ENCODE results near the gene LRP5. TPM values are rescaled to one million over a fixed set of nuclear protein-coding genes. Genes with fewer than 3 reads are reported as not detected.

The LRP5 gene
- total RNA-seq, 1 experiment from 2014 or later, result 55.2 TPM

DNA sequence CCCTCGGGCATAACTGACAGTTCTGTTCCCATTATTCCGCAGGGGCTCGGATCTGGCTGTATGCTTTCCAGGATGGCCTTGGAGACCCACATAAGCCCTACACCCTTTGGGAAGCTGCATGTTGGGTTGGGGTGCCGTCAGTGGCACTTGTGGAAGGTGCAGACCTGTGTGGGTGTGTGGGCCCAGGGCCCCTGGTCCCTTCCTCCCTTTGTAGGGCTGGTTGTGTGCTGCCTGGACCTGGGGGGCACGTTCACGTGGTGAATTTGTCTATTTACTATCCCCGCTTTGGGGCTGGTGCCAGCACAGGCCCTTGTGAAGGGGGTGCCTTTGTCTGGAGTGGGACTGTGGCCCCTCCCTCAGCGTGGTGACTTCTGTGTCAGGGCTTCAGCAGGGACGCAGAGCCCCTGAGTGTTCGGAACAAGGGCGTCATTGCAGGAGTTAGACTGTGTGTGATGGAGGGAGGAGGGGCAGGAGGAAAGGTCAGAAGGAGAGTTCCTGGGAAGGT is 133.2 kb downstream of the LRP5 start (continued):
- TF ChIP-seq, protein P1, sequence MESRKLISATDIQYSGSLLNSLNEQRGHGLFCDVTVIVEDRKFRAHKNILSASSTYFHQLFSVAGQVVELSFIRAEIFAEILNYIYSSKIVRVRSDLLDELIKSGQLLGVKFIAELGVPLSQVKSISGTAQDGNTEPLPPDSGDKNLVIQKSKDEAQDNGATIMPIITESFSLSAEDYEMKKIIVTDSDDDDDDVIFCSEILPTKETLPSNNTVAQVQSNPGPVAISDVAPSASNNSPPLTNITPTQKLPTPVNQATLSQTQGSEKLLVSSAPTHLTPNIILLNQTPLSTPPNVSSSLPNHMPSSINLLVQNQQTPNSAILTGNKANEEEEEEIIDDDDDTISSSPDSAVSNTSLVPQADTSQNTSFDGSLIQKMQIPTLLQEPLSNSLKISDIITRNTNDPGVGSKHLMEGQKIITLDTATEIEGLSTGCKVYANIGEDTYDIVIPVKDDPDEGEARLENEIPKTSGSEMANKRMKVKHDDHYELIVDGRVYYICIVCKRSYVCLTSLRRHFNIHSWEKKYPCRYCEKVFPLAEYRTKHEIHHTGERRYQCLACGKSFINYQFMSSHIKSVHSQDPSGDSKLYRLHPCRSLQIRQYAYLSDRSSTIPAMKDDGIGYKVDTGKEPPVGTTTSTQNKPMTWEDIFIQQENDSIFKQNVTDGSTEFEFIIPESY (IDR thresholded peaks at IDR 0.05; ENCODE audit: extremely low read depth, insufficient replicate concordance, low read length), result no peak
- TF ChIP-seq SIN3A (IDR thresholded peaks at IDR 0.05; ENCODE audit: low read depth) (no peak), YY1 (IDR thresholded peaks at IDR 0.05; ENCODE audit: extremely low read depth, insufficient replicate concordance, low read depth, low read length) (no peak), ELF1 (IDR thresholded peaks at IDR 0.05; ENCODE audit: borderline replicate concordance, low read depth) (no peak), TCF7L2 (IDR thresholded peaks at IDR 0.05; ENCODE audit: borderline replicate concordance, extremely low read depth, insufficient read depth, insufficient read length) (no peak), EZH2phosphoT487 (IDR thresholded peaks at IDR 0.05; ENCODE audit: borderline replicate concordance) (no peak), EGR1 (IDR thresholded peaks at IDR 0.05; ENCODE audit: low read depth) (no peak), FOSL1 (IDR thresholded peaks at IDR 0.05; ENCODE audit: low read depth) (no peak), EZH2 (IDR thresholded peaks at IDR 0.05) (no peak), POLR2AphosphoS5 (IDR thresholded peaks at IDR 0.05; ENCODE audit: low read depth, low read length) (no peak), JUND (IDR thresholded peaks at IDR 0.05) (no peak), POLR2A (IDR thresholded peaks at IDR 0.05; ENCODE audit: borderline replicate concordance, extremely low read depth, insufficient read depth, insufficient read length) (no peak), CBX3 (IDR thresholded peaks at IDR 0.05; ENCODE audit: low read depth) (no peak), ZNF274 (IDR thresholded peaks at IDR 0.05; ENCODE audit: low read depth, low read length) (no peak), ZFX (IDR thresholded peaks at IDR 0.05) (no peak)
- TF ChIP-seq, protein P2, sequence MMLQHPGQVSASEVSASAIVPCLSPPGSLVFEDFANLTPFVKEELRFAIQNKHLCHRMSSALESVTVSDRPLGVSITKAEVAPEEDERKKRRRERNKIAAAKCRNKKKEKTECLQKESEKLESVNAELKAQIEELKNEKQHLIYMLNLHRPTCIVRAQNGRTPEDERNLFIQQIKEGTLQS (IDR thresholded peaks at IDR 0.05), result no peak

Data from HCT116 (cell line).